A673 (cell line): ENCODE data around the gene SYTL1.

ENCODE experiments used
- CTCF ChIP-seq: fragments of 300-800, 200-600 bp; sonication (generic); conservative IDR thresholded peaks from 2 replicates; pipeline ENCODE4 v1.5.1; 2017; ENCODE audit warnings: low read depth, mild to moderate bottlenecking, antibody characterized with exemption, low read length, moderate library complexity, mixed read lengths
- EZH2 ChIP-seq: fragments of 200-600 bp; sonication (generic); IDR thresholded peaks from 2 replicates; pipeline ENCODE4 v1.6.1; 2017; ENCODE audit warnings: borderline replicate concordance, low read depth, mild to moderate bottlenecking, mixed read lengths, antibody characterized with exemption, low read length; ENCODE audit not compliant: poor library complexity, severe bottlenecking

- no peak for TF ChIP-seq CTCF
- TF ChIP-seq EZH2: no peak
These were observed 3.1 kb upstream of the SYTL1 start for GRCh38 chr1:27338751-27339150.
